GM10266 (cell line): ENCODE measurements around the gene JMJD1C.

Source experiments
- DNase-seq: peaks from one replicate; pipeline ENCODE4 v3.0.0; 2012; ENCODE audit errors: extremely low spot score
- TF ChIP-seq, protein P1 (sequence below): IDR thresholded peaks from 2 replicates; pipeline ENCODE4 v1.5.1; 2012; ENCODE audit warnings: mild to moderate bottlenecking, low read depth; ENCODE audit not compliant: control insufficient read depth, insufficient read depth; ENCODE audit errors: missing control alignments

JMJD1C gene

DNA sequence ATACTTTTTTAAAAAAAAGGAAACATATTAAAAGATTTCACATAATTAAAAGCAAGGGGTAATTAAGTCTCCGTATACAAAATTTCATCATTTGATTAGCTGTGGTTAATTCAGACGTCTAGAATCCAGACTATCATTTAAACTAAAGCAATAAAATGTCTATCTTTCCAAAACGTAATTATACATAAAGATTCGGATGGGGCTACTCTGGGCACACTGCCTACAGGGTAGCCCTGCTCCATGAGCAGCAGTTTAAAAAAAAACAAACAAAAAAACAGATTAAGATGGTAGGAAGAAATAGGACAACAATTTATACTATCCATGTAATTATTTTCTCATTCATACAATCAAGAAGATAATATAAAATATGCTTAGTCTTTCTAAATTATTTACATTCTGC lies 236.6 kb downstream of the JMJD1C start:
- TF ChIP-seq, protein P1, sequence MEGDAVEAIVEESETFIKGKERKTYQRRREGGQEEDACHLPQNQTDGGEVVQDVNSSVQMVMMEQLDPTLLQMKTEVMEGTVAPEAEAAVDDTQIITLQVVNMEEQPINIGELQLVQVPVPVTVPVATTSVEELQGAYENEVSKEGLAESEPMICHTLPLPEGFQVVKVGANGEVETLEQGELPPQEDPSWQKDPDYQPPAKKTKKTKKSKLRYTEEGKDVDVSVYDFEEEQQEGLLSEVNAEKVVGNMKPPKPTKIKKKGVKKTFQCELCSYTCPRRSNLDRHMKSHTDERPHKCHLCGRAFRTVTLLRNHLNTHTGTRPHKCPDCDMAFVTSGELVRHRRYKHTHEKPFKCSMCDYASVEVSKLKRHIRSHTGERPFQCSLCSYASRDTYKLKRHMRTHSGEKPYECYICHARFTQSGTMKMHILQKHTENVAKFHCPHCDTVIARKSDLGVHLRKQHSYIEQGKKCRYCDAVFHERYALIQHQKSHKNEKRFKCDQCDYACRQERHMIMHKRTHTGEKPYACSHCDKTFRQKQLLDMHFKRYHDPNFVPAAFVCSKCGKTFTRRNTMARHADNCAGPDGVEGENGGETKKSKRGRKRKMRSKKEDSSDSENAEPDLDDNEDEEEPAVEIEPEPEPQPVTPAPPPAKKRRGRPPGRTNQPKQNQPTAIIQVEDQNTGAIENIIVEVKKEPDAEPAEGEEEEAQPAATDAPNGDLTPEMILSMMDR, result no peak
- DNase-seq, result no peak

DNA sequence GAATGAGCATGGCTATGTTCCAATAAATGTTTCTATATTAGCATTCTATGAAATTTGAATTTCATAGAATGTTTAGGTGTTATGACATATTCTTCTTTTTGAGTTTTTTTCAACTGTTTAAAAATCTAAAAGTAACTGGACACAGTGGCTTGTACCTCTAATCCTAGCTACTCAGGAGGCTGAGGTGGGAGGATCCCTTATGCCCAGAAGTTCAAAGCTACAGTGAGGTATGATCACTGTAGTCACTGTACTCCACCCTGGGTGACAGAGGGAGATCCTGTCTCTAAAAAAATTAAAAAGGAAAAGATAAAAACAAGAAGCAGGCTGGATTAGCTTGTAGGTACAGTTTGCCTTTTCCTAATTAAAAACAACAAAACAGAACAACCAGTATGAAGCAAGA lies 237.5 kb downstream of the JMJD1C start:
- DNase-seq, result no peak
- TF ChIP-seq, protein P1, result no peak

DNA sequence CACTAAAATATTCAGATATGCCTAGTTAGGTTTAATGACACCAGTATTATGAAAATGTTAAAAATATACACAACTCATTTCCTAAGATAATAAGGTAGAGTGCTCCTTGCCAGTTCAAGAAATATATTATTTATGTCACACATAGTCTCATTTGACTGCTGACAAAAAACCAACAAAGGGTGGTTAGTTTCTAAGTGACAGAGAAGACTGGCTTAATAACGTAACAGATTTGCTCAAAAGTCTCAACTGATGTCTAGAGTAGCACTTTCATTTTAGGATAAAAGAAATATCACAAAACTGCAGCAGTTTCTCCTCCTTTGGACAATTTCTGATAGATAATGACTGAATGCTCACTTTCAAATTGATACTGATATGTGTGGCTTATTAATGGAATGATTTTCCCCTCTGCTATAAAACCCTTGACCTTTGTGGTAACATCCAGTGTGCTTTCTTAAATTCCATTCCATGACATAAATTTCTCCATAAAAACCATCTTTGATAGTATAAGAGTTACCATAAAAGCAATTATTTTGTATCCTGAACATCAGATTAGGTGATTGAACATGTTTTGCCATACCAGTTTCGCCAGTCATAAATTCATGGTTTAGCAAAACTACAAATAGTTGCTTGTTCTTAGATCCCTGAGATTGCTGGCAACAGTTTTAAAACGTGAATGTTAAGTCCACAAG lies 238.4 kb downstream of the JMJD1C start:
- DNase-seq, result no peak
- TF ChIP-seq, protein P1, result no peak

DNA sequence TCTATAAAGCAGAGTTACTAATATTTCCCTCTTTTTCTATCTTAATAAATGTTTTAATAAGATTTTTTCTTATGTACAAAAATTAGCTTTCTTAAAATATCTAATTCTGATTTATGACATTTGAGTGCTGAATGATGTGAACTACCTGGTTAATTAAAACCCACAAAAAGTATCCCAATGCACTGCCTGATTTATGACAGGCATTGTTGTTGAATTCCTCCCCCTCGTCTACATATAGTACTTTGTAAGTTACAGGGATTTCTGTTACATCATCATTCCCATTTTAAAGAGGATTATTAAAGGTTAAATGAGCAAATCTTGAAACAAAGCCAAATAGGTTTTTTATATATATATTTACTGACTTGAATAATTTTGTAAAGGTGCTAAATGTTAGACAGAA lies 241.5 kb downstream of the JMJD1C start:
- TF ChIP-seq, protein P1, result no peak
- no peak for DNase-seq

- TF ChIP-seq, protein P1, result no peak
- no peak for DNase-seq
These were observed 243.8 kb downstream of the JMJD1C start for GRCh38 chr10:63221950-63222349.

DNA sequence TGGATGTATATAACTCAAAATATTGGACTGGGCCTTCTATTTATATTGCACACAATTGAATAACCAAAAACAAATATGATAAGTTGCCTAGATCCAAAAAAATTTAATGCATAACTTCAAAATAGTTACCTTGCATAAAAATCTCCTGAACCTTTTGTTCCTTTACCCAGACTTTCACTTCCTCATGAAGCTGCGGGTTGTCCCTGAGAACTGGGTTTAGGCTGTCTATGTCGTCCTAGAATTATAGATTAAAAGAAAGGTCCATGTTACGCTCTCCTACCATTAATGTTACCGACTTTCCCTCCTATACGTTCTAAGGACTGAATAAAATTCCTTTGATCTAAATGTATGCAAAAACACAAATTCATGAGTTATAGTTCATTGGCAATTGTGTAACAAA lies 246.0 kb downstream of the JMJD1C start:
- no peak for DNase-seq
- TF ChIP-seq, protein P1, result no peak

GRCh38 chr10:63217120-63217605 lies 248.6 kb downstream of the JMJD1C start:
- no peak for DNase-seq
- TF ChIP-seq, protein P1, result peak; percentile 46
